Esophagus squamous epithelium (tissue), 4 donors: Measurements from ENCODE around the gene FFAR4.

ENCODE experiments used
- POLR2A ChIP-seq, 4 donors: fragments of 450-650 bp; IDR thresholded peaks; one replicate each; pipeline ENCODE4 v1.6.1; 2017; ENCODE audit warnings: antibody characterized with exemption in 4 of 4, mild to moderate bottlenecking in 4 of 4, moderate library complexity in 3 of 4
- TF ChIP-seq, protein P1 (sequence below), 6 experiments: fragments of 450-650 bp in 4 of 6; fragments of 200-600 bp in 2 of 6; sonication (generic) in 2 of 6; IDR thresholded peaks; one replicate each; pipeline ENCODE4 v1.5.1; 2016 to 2019; ENCODE audit warnings: antibody characterized with exemption in 6 of 6, mild to moderate bottlenecking in 4 of 6, moderate library complexity in 4 of 6

GRCh38 chr10:93591065-93591808 is 24.8 kb downstream of the FFAR4 start:
- TF ChIP-seq, protein P1, sequence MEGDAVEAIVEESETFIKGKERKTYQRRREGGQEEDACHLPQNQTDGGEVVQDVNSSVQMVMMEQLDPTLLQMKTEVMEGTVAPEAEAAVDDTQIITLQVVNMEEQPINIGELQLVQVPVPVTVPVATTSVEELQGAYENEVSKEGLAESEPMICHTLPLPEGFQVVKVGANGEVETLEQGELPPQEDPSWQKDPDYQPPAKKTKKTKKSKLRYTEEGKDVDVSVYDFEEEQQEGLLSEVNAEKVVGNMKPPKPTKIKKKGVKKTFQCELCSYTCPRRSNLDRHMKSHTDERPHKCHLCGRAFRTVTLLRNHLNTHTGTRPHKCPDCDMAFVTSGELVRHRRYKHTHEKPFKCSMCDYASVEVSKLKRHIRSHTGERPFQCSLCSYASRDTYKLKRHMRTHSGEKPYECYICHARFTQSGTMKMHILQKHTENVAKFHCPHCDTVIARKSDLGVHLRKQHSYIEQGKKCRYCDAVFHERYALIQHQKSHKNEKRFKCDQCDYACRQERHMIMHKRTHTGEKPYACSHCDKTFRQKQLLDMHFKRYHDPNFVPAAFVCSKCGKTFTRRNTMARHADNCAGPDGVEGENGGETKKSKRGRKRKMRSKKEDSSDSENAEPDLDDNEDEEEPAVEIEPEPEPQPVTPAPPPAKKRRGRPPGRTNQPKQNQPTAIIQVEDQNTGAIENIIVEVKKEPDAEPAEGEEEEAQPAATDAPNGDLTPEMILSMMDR (IDR thresholded peaks at IDR 0.05) = no peak
- no peak for TF ChIP-seq POLR2A (IDR thresholded peaks at IDR 0.05)
